HG03460 (cell line): ENCODE results near the gene RFTN1.
"Not testable (repeated sequence)": the region's sequence is repeated elsewhere in the genome, so short reads cannot be mapped to it uniquely, and the experiment has no call there.

Source experiments
- ATAC-seq: cut with Tn5 transposase; IDR thresholded peaks from one replicate; pipeline ENCODE4 v1.9.1; 2021; ENCODE audit not compliant: unreplicated experiment

Gene RFTN1

GRCh38 chr3:16508243-16508578 lies 5.3 kb downstream of the RFTN1 start:
- ATAC-seq, result no peak

GRCh38 chr3:16507578-16508242 lies 5.8 kb downstream of the RFTN1 start:
- ATAC-seq, result no peak

- no peak for ATAC-seq
Observed at GRCh38 chr3:16506884-16507577, 6.5 kb downstream of the RFTN1 start.

GRCh38 chr3:16506451-16506850 lies 7.0 kb downstream of the RFTN1 start:
- ATAC-seq, result no peak

GRCh38 chr3:16504692-16505091 lies 8.8 kb downstream of the RFTN1 start:
- no peak for ATAC-seq

- peak; percentile 77 for ATAC-seq
Observed at GRCh38 chr3:16504242-16504641, 9.3 kb downstream of the RFTN1 start.

- ATAC-seq, result no peak
Observed at GRCh38 chr3:16503191-16503776, 10.2 kb downstream of the RFTN1 start.

- ATAC-seq, result no peak
Observed at GRCh38 chr3:16502347-16502908, 11.1 kb downstream of the RFTN1 start.

GRCh38 chr3:16501376-16501775 lies 12.1 kb downstream of the RFTN1 start:
- ATAC-seq, result no peak

GRCh38 chr3:16500911-16501310 lies 12.6 kb downstream of the RFTN1 start:
- ATAC-seq, result no peak

GRCh38 chr3:16500093-16500492 lies 13.4 kb downstream of the RFTN1 start:
- no peak for ATAC-seq

- ATAC-seq, result no peak
Observed at GRCh38 chr3:16499351-16499750, 14.1 kb downstream of the RFTN1 start.

GRCh38 chr3:16498130-16498890 lies 15.2 kb downstream of the RFTN1 start:
- no peak for ATAC-seq

- peak; percentile 54 for ATAC-seq
Observed at GRCh38 chr3:16496408-16497222, 16.9 kb downstream of the RFTN1 start.

GRCh38 chr3:16496008-16496407 lies 17.5 kb downstream of the RFTN1 start:
- ATAC-seq, result peak; percentile 27

GRCh38 chr3:16494814-16495431 lies 18.6 kb downstream of the RFTN1 start:
- no peak for ATAC-seq

- ATAC-seq, result no peak
Observed at GRCh38 chr3:16494094-16494493, 19.4 kb downstream of the RFTN1 start.

GRCh38 chr3:16490062-16490619 lies 23.4 kb downstream of the RFTN1 start:
- ATAC-seq, result no peak

- ATAC-seq, result not testable (repeated sequence)
Observed at GRCh38 chr3:16489326-16490061, 24.0 kb downstream of the RFTN1 start.
